Measurements from ENCODE around the gene DOCK8.

Gene DOCK8

DNA sequence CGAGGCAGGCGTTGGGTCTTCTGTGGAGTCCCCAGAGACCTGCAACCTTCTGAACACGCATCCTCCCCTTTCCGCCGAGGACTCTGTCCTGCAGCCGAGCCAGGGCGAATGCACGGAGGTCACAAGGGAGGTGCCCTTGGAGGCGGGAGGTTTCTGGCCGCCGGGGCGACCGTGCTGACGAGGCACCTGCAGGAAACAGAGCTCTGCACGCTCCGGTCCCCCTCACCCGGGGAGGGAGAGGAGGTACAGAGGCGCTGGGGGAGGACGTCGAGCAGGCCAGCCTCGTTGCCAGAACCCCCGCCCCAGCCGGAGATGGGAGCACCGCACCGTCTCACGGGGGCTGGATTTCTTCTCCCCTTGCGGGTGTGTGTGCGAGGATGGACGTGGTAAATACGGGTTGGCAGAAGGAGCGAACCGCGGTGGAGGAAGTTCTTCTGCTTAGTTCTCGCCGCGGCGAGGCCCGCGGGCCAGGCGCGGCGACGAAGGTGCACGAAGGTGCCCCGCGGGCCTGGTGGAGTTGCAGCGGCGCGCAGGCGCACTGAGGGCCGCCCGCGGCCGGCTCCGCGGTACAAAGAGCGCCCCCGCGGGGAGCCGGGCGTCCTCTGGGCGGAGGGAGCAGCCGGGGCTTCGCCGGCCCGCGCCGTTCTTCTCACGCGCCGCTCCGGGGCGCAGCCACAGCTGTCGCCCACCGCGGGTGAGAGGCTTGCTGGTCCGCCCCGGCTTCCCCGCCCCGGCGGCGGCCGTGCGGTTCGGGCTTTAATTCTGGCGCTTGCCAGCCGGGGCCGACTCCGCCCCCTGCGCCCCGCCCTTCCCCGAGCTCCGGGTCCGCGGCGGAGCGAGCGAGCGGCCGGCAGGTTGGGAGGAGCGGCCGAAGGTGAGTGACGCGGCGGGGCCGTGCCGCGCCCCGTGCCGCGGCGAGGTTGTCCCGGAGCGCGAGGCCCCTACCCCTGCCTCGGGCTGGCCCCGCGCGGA, 289.5 kb downstream of the DOCK8 start, which contains the start of gene KANK1:
TSS of gene KANK1 (plus strand) at position 815 of the 972 bp plus-strand sequence.
- peak within 1 kb of the TSS; percentile 76 for H3K4me3 ChIP-seq (ENCODE audit: low read length)
- peaks cover 24% of the 10 kb centered on the region for H3K4me1 ChIP-seq (ENCODE audit: low read length)
- no peaks in the 10 kb centered on the region for H3K9me3 ChIP-seq (replicated peaks; ENCODE audit: insufficient read depth, low read length)
- peak within 1 kb of the TSS; percentile 77 for H3K9ac ChIP-seq (ENCODE audit: low read length)
- TF ChIP-seq EZH2 (optimal IDR thresholded peaks at IDR 0.05; ENCODE audit: low read depth, low read length) (no peak), EZH2phosphoT487 (IDR thresholded peaks at IDR 0.05; ENCODE audit: low read length) (no peak)
- TF ChIP-seq, protein P1, sequence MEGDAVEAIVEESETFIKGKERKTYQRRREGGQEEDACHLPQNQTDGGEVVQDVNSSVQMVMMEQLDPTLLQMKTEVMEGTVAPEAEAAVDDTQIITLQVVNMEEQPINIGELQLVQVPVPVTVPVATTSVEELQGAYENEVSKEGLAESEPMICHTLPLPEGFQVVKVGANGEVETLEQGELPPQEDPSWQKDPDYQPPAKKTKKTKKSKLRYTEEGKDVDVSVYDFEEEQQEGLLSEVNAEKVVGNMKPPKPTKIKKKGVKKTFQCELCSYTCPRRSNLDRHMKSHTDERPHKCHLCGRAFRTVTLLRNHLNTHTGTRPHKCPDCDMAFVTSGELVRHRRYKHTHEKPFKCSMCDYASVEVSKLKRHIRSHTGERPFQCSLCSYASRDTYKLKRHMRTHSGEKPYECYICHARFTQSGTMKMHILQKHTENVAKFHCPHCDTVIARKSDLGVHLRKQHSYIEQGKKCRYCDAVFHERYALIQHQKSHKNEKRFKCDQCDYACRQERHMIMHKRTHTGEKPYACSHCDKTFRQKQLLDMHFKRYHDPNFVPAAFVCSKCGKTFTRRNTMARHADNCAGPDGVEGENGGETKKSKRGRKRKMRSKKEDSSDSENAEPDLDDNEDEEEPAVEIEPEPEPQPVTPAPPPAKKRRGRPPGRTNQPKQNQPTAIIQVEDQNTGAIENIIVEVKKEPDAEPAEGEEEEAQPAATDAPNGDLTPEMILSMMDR (IDR thresholded peaks at IDR 0.05; ENCODE audit: low read length), result peak; percentile 34
- peaks cover 33% of the 10 kb centered on the region for H3K79me2 ChIP-seq (ENCODE audit: low read length)
- H2AFZ ChIP-seq (ENCODE audit: low read length), result peak within 1 kb of the TSS; percentile 74
- H3K36me3 ChIP-seq (replicated peaks; ENCODE audit: insufficient read depth, low read length), result no peaks in the 10 kb centered on the region
- peaks cover 10% of the 10 kb centered on the region for H3F3A ChIP-seq (ENCODE audit: insufficient read depth, low read length)
- peak within 1 kb of the TSS; percentile 72 for H3K27ac ChIP-seq (ENCODE audit: low read length)
- H3K4me2 ChIP-seq (ENCODE audit: low read depth, low read length), result peak within 1 kb of the TSS; percentile 97
- DNase-seq, result peak; percentile 88
- no peaks in the 10 kb centered on the region for H4K20me1 ChIP-seq (ENCODE audit: insufficient read depth, low read length)
- no peaks in the 10 kb centered on the region for H3K27me3 ChIP-seq (replicated peaks; ENCODE audit: insufficient read depth, low read length)
- no peaks in the 10 kb centered on the region for H3K9me2 ChIP-seq (replicated peaks; ENCODE audit: insufficient read depth, low read length)

DNA sequence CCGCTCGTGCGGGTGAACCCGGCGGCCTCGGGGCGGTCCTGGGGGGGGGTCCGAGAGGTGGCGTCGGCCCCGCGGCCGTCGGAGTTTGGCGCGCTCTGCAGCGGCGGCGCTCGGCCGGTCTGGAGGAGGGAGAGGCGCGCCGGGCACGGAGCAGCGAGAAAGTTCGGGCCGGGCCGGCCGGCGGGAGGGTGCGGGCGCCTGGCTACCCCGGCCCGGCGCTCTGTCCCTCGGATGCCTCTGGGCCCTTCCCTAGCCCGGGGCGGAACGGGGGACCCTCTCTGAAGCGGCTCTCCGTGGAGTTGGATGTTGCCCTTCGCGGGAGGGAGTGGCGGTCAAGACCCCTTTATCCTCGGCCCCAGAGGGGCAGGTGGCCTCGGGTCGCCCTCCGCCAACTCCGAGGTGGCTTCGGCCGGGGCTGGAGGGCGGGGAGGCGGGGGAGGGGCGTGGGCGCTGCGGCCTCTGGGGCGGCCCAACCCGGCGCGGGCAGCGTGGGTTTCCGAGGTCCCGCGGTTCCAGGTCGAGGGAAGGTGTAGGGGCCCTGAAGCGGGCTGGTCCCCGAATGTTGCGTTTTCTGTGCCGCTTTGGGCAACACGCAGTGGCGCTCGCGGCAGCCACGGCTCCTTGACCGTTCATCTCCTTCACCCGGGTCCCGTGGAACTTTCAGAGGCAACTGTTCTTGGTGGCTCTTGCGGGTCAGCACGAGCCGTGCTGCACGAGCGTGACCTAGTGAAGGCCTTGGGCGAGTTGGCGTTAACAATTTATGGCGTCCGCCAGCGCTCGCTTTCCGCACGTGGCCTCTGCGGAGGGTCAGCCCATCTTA, 290.5 kb downstream of the DOCK8 start:
- Histone ChIP-seq H3K9me3 (replicated peaks; ENCODE audit: insufficient read depth, low read length) (no peaks in the 10 kb centered on the region), H4K20me1 (ENCODE audit: insufficient read depth, low read length) (no peaks in the 10 kb centered on the region), H3K4me2 (ENCODE audit: low read depth, low read length) (peak overlapping the region; percentile 97), H2AFZ (ENCODE audit: low read length) (peak overlapping the region; percentile 74; the same call in 1 of the 2 replicates), H3K9me2 (replicated peaks; ENCODE audit: insufficient read depth, low read length) (no peaks in the 10 kb centered on the region), H3K27ac (ENCODE audit: low read length) (peak overlapping the region; percentile 37; the same call in 1 of the 2 replicates), H3K27me3 (replicated peaks; ENCODE audit: insufficient read depth, low read length) (no peaks in the 10 kb centered on the region), H3K4me3 (ENCODE audit: low read length) (peak overlapping the region; percentile 76), H3K36me3 (replicated peaks; ENCODE audit: insufficient read depth, low read length) (no peaks in the 10 kb centered on the region), H3K79me2 (ENCODE audit: low read length) (peaks cover 42% of the 10 kb centered on the region), H3K9ac (ENCODE audit: low read length) (peak overlapping the region; percentile 77; the same call in 1 of the 2 replicates), H3K4me1 (ENCODE audit: low read length) (peaks cover 24% of the 10 kb centered on the region), H3F3A (ENCODE audit: insufficient read depth, low read length) (peaks cover 10% of the 10 kb centered on the region)
- no peak for DNase-seq
- TF ChIP-seq EZH2phosphoT487 (IDR thresholded peaks at IDR 0.05; ENCODE audit: low read length), result no peak
- TF ChIP-seq, protein P1 (IDR thresholded peaks at IDR 0.05; ENCODE audit: low read length), result no peak
- no peak for TF ChIP-seq EZH2 (optimal IDR thresholded peaks at IDR 0.05; ENCODE audit: low read depth, low read length)

DNA sequence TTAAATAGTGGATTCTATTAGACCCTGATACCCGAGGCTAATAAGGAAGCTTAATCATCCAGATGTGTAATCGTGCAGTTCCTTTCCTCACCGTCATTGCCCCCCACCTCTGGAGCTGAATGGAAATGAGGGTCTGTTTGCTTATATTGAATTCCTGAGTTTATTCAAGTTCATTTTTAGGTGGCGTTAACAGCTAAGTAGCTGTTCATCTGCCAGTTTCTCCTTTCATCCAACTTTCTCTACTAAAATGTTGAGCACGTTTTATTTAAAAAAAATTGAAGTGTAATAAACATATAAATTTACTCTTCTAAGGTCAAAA, 291.0 kb downstream of the DOCK8 start:
- H3K9me2 ChIP-seq (replicated peaks; ENCODE audit: insufficient read depth, low read length), result no peaks in the 10 kb centered on the region
- H3K9me3 ChIP-seq (replicated peaks; ENCODE audit: insufficient read depth, low read length), result no peaks in the 10 kb centered on the region
- peak overlapping the region; percentile 97 for H3K4me2 ChIP-seq (ENCODE audit: low read depth, low read length)
- peak overlapping the region; percentile 76 for H3K4me3 ChIP-seq (ENCODE audit: low read length)
- TF ChIP-seq EZH2phosphoT487 (IDR thresholded peaks at IDR 0.05; ENCODE audit: low read length) (no peak), EZH2 (optimal IDR thresholded peaks at IDR 0.05; ENCODE audit: low read depth, low read length) (no peak)
- TF ChIP-seq, protein P1 (IDR thresholded peaks at IDR 0.05; ENCODE audit: low read length), result no peak
- H3K4me1 ChIP-seq (ENCODE audit: low read length), result peaks cover 24% of the 10 kb centered on the region
- DNase-seq, result no peak
- H2AFZ ChIP-seq (ENCODE audit: low read length), result peak overlapping the region; percentile 74; the same call in 1 of the 2 replicates
- H3K9ac ChIP-seq (ENCODE audit: low read length), result peak overlapping the region; percentile 77; the same call in 1 of the 2 replicates
- no peaks in the 10 kb centered on the region for H3K36me3 ChIP-seq (replicated peaks; ENCODE audit: insufficient read depth, low read length)
- no peak overlapping the region for H3K27ac ChIP-seq (ENCODE audit: low read length)
- no peaks in the 10 kb centered on the region for H3K27me3 ChIP-seq (replicated peaks; ENCODE audit: insufficient read depth, low read length)
- H3F3A ChIP-seq (ENCODE audit: insufficient read depth, low read length), result peaks cover 10% of the 10 kb centered on the region
- H3K79me2 ChIP-seq (ENCODE audit: low read length), result peaks cover 48% of the 10 kb centered on the region
- no peaks in the 10 kb centered on the region for H4K20me1 ChIP-seq (ENCODE audit: insufficient read depth, low read length)
